ENCODE measurements around the gene TRIAP1.

The TRIAP1 gene

DNA sequence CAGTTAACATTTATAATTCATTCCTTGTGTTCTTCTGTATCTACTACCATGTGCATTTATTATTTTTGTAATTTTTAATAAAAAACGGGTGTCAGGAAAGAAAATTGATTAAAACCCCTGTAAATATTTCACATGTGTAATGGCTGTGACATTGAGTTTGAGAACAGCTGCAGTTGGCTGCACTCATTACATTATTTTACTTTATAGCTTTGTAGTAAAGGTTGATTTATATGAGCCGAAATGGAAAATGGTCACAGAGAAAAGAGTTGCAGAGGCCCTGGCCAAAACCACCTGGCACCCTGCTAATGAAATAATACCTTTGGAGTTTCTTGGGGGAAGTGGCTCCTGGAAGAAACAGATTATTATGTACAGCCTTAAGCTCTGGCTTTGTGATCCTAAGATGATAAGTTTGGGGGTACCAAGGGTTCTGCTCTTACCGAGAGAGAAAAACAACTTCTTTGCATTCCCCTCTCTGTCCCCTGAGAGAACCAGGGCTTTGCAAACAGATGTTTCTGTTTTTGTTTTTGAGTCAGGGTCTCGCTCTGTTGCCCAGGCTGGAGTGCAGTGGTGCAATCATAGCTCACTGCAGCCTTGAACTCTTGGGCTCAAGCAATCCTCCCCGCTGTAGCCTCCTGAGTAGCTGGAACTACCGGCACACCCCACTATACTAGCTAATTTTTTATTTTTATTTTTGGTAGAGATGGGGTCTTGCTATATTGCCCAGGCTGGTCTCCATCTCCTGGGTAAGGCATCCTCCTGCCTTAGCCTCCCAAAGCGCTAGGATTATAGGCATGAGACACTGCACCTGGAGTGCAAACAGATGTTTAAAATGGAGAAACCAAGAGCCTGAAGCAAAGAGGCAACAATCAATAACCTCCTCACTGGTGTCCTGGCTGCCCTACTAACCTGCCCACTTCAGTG is 40.0 kb upstream of the TRIAP1 start:
- TF ChIP-seq ARNT (IDR thresholded peaks at IDR 0.05) (no peak), BHLHE40 (IDR thresholded peaks at IDR 0.05; ENCODE audit: borderline replicate concordance) (no peak), FOXA1 (IDR thresholded peaks at IDR 0.05) (no peak), HDGF (IDR thresholded peaks at IDR 0.05; ENCODE audit: borderline replicate concordance) (no peak), ELF4 (IDR thresholded peaks at IDR 0.05) (no peak), CTBP1 (IDR thresholded peaks at IDR 0.05; ENCODE audit: borderline replicate concordance) (no peak), PKNOX1 (IDR thresholded peaks at IDR 0.05) (no peak), L3MBTL2 (conservative IDR thresholded peaks at IDR 0.05) (no peak), ZNF384 (IDR thresholded peaks at IDR 0.05) (no peak)
- POLR2A ChIA-PET = interaction anchor here (0.8 kb wide), 1 partner anchor 194 kb away, joined by 4 read pairs; the partner anchor contains the start of gene RNU4-2

GRCh38 chr12:120483621-120484020 is 37.4 kb upstream of the TRIAP1 start:
- no peak for DNase-seq (ENCODE audit: extremely low spot score)
- ChIA-PET POLR2A (interaction anchor here (0.6 kb wide), 1 partner anchor 27 kb away, joined by 3 read pairs; no protein-coding TSS in a partner anchor), CTCF (no interaction called here)
- TF ChIP-seq SP1 (IDR thresholded peaks at IDR 0.05) = no peak
- no peak for TF ChIP-seq PKNOX1 (IDR thresholded peaks at IDR 0.05)
- no peak for TF ChIP-seq L3MBTL2 (conservative IDR thresholded peaks at IDR 0.05)
- no peak for TF ChIP-seq FOXA1 (IDR thresholded peaks at IDR 0.05)
- no peak for TF ChIP-seq FOXK2 (IDR thresholded peaks at IDR 0.05)
- TF ChIP-seq ELF4 (IDR thresholded peaks at IDR 0.05) = no peak
- TF ChIP-seq TARDBP (IDR thresholded peaks at IDR 0.05) = no peak
- no peak for TF ChIP-seq ARNT (IDR thresholded peaks at IDR 0.05)
- no peak for TF ChIP-seq NFRKB (IDR thresholded peaks at IDR 0.05)
- TF ChIP-seq CTBP1 (IDR thresholded peaks at IDR 0.05; ENCODE audit: borderline replicate concordance) = no peak
- no peak for TF ChIP-seq FOXM1 (IDR thresholded peaks at IDR 0.05; ENCODE audit: borderline replicate concordance)
- TF ChIP-seq ZNF384 (IDR thresholded peaks at IDR 0.05) = no peak
- no peak for TF ChIP-seq LEF1 (IDR thresholded peaks at IDR 0.05; ENCODE audit: borderline replicate concordance)
- TF ChIP-seq BHLHE40 (IDR thresholded peaks at IDR 0.05; ENCODE audit: borderline replicate concordance) = no peak

More for the DNA sequence above, 40.0 kb upstream of the TRIAP1 start:
- DNase-seq (ENCODE audit: extremely low spot score) = no peak
- CTCF ChIA-PET = no interaction called here

DNA sequence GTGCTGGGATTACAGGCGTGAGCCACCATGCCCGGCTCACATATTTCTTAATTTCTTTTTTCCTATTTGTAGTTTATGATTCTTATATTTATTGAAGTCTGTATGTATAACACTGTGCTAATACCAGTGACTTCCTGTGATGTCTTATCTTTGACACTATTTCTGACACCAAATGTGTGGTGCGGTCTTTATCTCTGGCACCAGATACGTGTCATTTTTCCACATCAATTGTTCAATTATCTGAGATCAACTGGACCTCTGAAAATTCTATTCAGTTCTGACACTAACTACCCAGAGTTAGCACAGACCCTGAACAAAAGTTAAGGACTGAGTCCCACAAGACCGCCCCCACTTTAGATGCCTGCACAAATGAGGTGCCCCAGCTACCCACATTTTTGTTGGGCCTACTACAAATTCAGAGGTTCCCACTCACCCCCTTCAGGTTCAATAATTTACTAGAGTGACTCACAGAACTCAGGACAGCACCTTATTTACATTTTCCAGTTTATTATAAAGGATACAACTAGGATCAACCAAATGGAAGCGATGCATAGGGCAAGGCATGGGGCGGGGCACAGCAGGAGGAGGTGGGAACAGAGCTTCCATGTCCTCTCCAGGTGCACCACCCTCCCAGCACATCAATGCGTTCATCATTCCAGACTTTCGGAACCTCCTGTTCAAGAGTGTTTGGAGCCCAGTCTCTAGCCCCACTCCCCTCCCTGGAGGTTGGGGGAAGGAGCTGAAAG is 35.0 kb upstream of the TRIAP1 start:
- POLR2A ChIA-PET = interaction anchor here (1.4 kb wide), 1 partner anchor 12 kb away, joined by 5 read pairs; the partner anchor contains the start of gene SRSF9
- DNase-seq (ENCODE audit: extremely low spot score) = no peak
- TF ChIP-seq LEF1 (IDR thresholded peaks at IDR 0.05; ENCODE audit: borderline replicate concordance) = no peak
- TF ChIP-seq PKNOX1 (IDR thresholded peaks at IDR 0.05) = no peak
- no peak for TF ChIP-seq FOXA1 (IDR thresholded peaks at IDR 0.05)
- no peak for TF ChIP-seq L3MBTL2 (conservative IDR thresholded peaks at IDR 0.05)
- TF ChIP-seq CTBP1 (IDR thresholded peaks at IDR 0.05; ENCODE audit: borderline replicate concordance) = no peak
- no peak for TF ChIP-seq SUZ12 (IDR thresholded peaks at IDR 0.05)
- no peak for TF ChIP-seq FOXM1 (IDR thresholded peaks at IDR 0.05; ENCODE audit: borderline replicate concordance)
- CTCF ChIA-PET = no interaction called here

GRCh38 chr12:120480211-120480610 is 34.0 kb upstream of the TRIAP1 start:
- POLR2A ChIA-PET = interaction anchor here (0.5 kb wide), 1 partner anchor 34 kb away, joined by 3 read pairs; no protein-coding TSS in a partner anchor
- CTCF ChIA-PET = interaction anchor here (1.1 kb wide), 1 partner anchor 10 kb away, joined by 3 read pairs; no protein-coding TSS in a partner anchor

More at GRCh38 chr12:120480211-120480610, 34.0 kb upstream of the TRIAP1 start:
- no peak for TF ChIP-seq SP1 (IDR thresholded peaks at IDR 0.05)
- TF ChIP-seq CTBP1 (IDR thresholded peaks at IDR 0.05; ENCODE audit: borderline replicate concordance) = no peak
- no peak for TF ChIP-seq LEF1 (IDR thresholded peaks at IDR 0.05; ENCODE audit: borderline replicate concordance)
- no peak for TF ChIP-seq PKNOX1 (IDR thresholded peaks at IDR 0.05)
- no peak for TF ChIP-seq BHLHE40 (IDR thresholded peaks at IDR 0.05; ENCODE audit: borderline replicate concordance)
- TF ChIP-seq ELF4 (IDR thresholded peaks at IDR 0.05) = no peak
- no peak for TF ChIP-seq ARNT (IDR thresholded peaks at IDR 0.05)
- TF ChIP-seq TARDBP (IDR thresholded peaks at IDR 0.05) = no peak
- TF ChIP-seq L3MBTL2 (conservative IDR thresholded peaks at IDR 0.05) = no peak
- no peak for TF ChIP-seq HDGF (IDR thresholded peaks at IDR 0.05; ENCODE audit: borderline replicate concordance)
- no peak for TF ChIP-seq ZNF384 (IDR thresholded peaks at IDR 0.05)
- no peak for TF ChIP-seq FOXM1 (IDR thresholded peaks at IDR 0.05; ENCODE audit: borderline replicate concordance)
- no peak for TF ChIP-seq FOXK2 (IDR thresholded peaks at IDR 0.05)
- TF ChIP-seq SUZ12 (IDR thresholded peaks at IDR 0.05) = no peak
- TF ChIP-seq FOXA1 (IDR thresholded peaks at IDR 0.05) = no peak
- TF ChIP-seq NFRKB (IDR thresholded peaks at IDR 0.05) = no peak
- no peak for DNase-seq (ENCODE audit: extremely low spot score)
